ENCODE results near the gene ASB2.

DNA sequence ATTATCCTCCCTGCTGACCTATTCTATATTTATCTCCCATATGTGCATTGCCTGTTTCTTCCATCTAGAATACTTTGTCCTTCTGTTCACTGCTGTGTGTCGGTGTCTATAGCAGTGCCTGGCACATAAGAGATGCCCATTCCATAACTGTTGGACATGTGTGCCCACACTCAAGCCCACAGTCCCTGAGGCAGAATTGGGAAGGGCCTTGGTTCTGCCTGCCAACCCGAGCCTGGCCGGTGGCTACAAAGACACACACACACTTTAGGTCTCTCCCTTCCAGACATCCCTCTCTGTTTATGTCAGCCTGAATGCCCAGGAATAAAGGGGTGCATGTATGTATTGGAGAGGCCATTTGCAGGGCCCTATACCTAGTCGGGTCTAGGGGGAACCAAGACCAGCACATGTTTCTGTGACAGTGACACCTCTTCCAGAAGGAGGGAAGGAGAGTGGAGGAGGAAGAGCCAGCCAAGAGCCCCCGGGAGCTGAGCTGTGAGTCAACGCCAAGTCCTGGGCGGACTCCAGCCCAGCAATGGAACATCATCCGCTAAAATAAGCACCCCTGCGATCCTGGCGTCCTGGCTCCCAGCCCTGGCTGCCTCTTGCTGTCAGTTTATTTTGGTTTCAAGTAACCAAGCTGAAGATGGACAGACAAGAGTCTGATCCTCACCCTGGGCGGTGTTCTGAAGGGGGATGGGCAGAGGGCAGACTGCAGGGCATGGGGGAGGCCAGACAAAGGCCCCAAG, 4.3 kb upstream of the ASB2 start:
- TF ChIP-seq EZH2 (IDR thresholded peaks at IDR 0.05; ENCODE audit: low read depth, low read length, severe bottlenecking), result no peak
- TF ChIP-seq SUZ12 (IDR thresholded peaks at IDR 0.05; ENCODE audit: low read length), result no peak
- TF ChIP-seq CTCF (IDR thresholded peaks at IDR 0.05; ENCODE audit: control extremely low read depth in 1 of 3, insufficient read depth in 1 of 3, low read depth in 1 of 3, low read length in 3 of 3), result no peak
- TF ChIP-seq MAFK (IDR thresholded peaks at IDR 0.05; ENCODE audit: low read depth, low read length), result no peak
- TF ChIP-seq CEBPB (IDR thresholded peaks at IDR 0.05; ENCODE audit: low read depth, low read length), result no peak
- TF ChIP-seq NANOG (IDR thresholded peaks at IDR 0.05; ENCODE audit: insufficient read depth, low read depth, low read length, poor library complexity, severe bottlenecking), result no peak
- no peak for TF ChIP-seq FOSL1 (IDR thresholded peaks at IDR 0.05; ENCODE audit: insufficient read depth, low read depth, low read length)
- TF ChIP-seq YY1 (IDR thresholded peaks at IDR 0.05; ENCODE audit: low read depth, low read length), result no peak
- TF ChIP-seq, protein P1, sequence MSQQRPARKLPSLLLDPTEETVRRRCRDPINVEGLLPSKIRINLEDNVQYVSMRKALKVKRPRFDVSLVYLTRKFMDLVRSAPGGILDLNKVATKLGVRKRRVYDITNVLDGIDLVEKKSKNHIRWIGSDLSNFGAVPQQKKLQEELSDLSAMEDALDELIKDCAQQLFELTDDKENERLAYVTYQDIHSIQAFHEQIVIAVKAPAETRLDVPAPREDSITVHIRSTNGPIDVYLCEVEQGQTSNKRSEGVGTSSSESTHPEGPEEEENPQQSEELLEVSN (IDR thresholded peaks at IDR 0.05), result no peak
- TF ChIP-seq TCF12 (IDR thresholded peaks at IDR 0.05; ENCODE audit: low read depth, low read length), result no peak
- no peak for TF ChIP-seq TAF1 (IDR thresholded peaks at IDR 0.05; ENCODE audit: low read depth, low read length)
- TF ChIP-seq JUND (IDR thresholded peaks at IDR 0.05; ENCODE audit: low read length), result no peak
